Right ventricle myocardium superior (tissue), 1 donor: ENCODE measurements around the gene INPPL1. TPM values are rescaled to one million over a fixed set of nuclear protein-coding genes. Genes with fewer than 3 reads are reported as not detected.
"Not testable (repeated sequence)": the region's sequence is repeated elsewhere in the genome, so short reads cannot be mapped to it uniquely, and the experiment has no call there.

Experiments used
- ATAC-seq: fragments of 200-7000 bp; cut with Tn5 transposase; one replicate; pipeline ENCODE4 v1.9.1; 2020; ENCODE audit warnings: mild to moderate bottlenecking; ENCODE audit not compliant: poor library complexity
- DNase-seq: peaks from one replicate; pipeline ENCODE4 v3.0.0-alpha.2; 2020
- intact Hi-C: fragments of 100-400 bp; cut with DNase I; formaldehyde crosslinking; loops from one replicate; pipeline ENCODE4 v1.11.2; 2022
- total RNA-seq: library from RNA; stranded (reverse); fragmentation: NEBNext Ultra II Directional; extraction: Animal tissue kit (Norgen Biotek cat#: 25700); gene quantifications from one replicate; pipeline ENCODE4 v1.2.1, GENCODE V29; 2021
- donor health status: DM: no; HTN: yes; CAD: no; lungs with severe emphysema.

The INPPL1 gene
- total RNA-seq, 1 donor from 2014 or later = 133 TPM

DNA sequence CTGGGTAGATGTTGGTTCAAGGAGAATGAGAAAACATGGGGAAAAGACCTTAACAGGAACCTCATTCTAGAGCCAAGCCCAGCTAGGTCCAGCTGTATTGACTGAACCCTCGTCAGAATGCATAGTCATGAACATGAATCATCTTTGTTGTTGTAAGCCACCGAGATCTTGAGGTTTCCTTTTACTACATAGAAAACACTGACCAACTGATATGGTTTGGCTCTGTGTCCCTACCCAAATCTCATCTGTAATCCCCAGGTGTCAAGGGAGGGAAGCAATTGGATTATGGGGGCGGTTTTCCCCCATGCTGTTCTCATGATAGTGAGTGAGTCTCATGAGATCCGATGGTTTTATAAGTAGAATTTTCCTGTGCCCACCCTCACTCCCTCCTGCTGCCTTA is 38.8 kb downstream of the INPPL1 start:
- intact Hi-C loops = no loop called here
- no peak for ATAC-seq
- DNase-seq = no peak

DNA sequence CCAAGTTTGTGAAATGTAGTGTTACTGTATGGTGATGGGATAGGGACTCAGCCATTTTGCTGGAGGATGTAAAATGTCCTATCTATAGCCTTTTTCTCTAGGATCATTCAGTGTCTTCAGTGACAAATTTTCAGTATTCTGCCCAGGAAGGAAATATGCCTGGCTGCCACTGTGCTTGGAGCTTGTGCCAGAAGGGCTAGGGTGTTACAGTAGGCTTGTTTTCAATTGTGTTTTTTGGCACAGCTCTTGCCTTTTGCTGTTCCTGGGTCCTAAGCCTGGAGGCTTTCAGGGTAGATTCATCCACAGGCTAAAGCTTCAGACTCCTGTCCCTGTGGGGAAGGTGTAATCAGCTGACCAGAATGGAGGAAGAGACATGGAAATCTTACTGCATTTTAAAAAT is 41.4 kb downstream of the INPPL1 start:
- DNase-seq (no peak), ATAC-seq (no peak)
- intact Hi-C loops = no loop called here

DNA sequence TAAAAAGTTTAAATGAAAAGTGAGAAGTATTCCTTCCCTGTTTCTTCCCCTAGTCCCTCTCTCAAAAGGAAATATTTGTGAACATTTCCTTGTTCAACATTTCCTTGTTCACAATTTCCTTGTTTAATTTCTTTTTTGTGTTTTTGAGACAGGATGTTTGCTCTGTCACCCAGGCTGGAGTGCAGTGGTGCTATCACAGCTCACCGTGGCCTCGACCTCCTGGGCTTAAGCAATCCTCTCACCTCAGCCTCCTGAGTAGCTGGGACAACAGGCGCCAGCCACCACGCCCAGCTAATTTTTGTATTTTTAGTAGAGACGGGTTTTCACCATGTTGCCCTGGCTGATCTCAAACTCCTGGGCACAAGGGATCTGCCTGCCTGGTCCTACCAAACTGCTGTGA is 42.4 kb downstream of the INPPL1 start:
- intact Hi-C loops, ATAC-seq, DNase-seq: not testable (repeated sequence)

DNA sequence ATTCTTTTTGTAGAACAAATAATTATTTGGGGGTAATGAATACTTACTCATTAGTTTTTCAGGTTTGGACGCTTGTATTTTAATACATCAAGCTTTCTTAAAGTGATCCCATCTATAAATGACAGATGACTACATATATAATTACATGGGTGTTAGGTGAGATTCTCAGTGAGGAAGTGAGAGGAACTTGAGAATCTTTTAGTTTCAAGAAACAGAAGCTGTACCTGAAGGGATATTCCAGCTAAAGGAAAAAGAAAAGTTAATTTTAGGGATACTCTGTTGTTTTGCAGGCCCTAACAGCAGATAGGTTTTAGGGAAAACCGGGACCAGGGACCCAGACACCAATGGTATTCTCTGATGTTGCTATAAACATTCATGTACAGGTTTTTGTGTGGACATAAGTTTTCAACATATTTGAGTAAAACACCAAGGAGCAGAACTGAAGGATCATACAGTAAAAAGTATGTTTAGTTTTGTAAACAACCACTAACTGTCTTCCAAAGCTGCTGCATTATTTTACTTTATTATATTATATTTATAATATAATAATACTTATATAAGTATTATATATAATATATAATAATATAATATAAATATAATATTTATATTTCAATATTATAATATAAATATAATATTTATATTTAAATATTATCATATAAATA is 43.5 kb downstream of the INPPL1 start:
- no peak for DNase-seq
- intact Hi-C loops = no loop called here
- no peak for ATAC-seq

DNA sequence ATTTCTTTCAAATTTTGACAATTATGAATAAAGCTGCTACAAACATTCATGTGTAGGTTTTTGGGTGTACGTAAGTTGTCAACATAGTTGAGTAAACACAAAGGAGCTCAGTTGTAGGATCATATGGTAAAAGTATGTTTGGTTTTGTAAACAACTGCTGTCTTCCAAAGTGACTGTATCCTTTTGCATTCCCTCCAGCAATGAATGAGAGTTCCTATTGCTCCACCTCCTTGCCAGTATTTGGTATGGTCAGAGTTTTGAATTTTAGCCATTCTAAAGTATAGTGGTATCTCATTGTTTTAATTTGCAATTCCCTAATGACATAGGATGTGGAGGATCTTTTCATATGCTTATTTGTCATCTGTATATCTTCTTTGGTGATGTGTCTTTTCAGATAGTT is 47.4 kb downstream of the INPPL1 start:
- intact Hi-C loops = no loop called here
- DNase-seq (no peak), ATAC-seq (no peak)

DNA sequence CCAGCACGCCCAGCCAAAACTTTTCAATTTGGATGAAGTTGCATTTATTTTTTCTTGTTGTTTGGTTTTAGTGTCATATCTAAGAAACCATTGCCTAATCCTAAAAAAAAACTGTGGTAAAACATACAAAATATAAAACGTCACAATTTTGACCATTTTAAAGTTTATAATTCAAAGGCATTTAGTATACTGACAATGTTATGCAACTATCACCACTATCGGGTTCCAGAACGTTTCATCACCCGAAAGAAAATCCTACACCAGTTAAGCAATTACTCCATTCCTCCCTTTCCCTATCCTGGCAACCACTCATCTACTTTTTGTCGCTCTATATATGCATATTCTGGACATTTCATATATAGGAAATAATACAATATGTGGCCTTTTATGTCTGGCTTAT is 49.9 kb downstream of the INPPL1 start:
- intact Hi-C loops = no loop called here
- ATAC-seq (no peak), DNase-seq (no peak)

DNA sequence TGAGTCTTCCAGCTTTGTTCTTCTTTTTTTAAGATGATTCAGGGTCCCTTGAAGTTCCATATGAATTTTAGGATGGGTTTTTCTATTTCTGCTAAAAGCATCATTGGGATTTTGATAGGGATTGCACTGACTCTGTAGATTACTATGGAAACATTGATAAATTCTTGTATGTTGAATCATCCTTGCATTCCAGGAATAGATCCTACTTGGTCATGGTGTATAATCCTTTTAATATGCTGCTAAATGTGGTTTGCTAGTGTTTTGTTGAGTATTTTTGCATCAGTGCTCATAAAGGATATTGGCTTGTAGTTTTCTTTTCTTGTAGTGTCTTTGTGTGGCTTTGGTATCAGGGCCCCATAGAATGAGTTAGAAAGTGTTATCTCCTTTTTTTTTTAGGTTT is 54.3 kb downstream of the INPPL1 start:
- intact Hi-C loops = no loop called here
- no peak for DNase-seq
- ATAC-seq = no peak

DNA sequence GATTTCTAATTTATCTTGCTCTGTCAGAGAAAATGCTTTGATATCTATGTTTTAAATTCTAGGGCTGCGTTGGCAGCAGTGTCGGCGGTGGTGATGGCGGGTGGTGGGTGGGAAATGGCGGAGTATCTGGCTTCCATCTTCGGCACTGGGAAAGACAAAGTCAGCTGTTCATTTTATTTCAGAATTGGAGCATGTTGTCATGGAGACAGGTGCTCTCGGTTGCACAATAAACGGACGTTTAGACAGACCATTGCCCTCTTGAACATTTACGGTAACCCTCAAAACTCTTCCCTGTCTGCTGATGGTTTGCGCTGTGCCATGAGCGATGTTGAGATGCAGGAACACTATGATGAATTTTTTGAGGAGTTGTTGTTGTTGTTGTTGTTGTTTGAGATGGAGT is 55.5 kb downstream of the INPPL1 start:
- no peak for ATAC-seq
- intact Hi-C loops = no loop called here

DNA sequence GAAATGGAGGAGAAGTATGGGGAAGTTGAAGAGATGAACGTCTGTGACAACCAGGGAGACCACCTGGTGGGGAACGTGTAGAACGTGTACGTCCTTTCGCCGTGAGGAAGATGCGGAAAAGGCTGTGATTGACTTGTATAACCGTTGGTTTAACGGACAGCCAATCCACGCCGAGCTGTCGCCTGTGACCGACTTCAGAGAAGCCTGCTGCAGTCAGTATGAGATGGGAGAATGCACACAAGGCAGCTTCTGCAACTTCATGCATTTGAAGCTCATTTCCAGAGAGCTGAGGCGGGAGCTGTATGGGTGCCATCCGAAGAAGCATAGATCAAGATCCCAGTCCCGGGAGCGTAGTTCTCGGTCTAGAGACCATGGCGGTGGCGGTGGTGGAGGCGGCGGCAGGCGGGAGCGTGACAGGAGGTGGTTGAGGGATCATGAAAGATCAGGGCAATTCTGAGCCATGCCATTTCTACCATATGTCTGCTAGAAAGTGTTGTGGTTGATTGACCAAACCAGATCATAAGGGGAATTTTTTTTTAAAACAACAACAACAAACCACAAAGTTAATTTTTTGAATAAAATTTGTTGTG is 56.3 kb downstream of the INPPL1 start:
- ATAC-seq = no peak
- intact Hi-C loops = no loop called here
- DNase-seq = no peak

More for the DNA sequence above, 55.5 kb downstream of the INPPL1 start:
- no peak for DNase-seq

DNA sequence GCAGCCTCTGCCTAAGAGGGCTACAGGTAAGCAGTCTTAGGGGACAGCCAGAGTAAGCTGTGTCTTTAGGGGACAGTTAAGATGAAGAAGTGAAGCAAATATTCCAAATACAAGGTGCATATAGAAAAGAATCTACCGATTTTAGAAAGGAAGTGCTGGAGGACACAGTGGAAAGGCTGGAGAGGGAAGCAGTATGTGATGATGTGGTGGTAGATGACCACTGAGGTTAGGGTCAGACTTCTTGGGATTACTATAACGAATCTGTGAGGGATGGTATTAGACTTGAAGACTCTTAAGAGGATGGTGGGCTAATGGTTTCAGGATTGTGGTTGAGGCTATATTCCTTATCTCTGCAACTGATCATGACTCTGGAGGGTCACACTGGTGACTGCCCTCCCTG is 59.4 kb downstream of the INPPL1 start:
- intact Hi-C loops = no loop called here
- ATAC-seq = no peak

DNA sequence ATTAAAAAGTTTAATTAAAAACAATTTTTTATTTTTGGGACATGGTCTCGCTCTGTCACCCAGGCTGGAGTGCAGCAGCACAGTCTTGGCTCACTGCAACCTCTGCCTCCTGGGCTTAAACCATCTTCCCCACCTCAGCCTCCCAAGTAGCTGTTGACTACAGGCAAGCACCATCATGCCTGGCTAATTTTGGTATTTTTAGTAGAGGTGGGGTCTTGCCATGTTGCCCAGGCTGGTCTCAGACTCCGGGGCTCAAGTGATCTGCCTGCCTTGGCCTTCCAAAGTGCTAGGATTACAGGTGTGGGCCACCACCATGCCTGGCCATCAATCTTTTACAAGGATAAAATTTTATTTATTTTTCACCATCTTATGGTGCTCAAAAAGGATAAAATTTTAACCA is 62.7 kb downstream of the INPPL1 start:
- intact Hi-C loops = no loop called here
- no peak for DNase-seq
- ATAC-seq = no peak

More for the DNA sequence above, 59.4 kb downstream of the INPPL1 start:
- DNase-seq = no peak

Other genes with a start within 250 kb of the INPPL1 start
- 3.7 TPM for gene IL18BP, start 225.9 kb upstream of the INPPL1 start, total RNA-seq
- gene NUMA1, start 144.2 kb upstream of the INPPL1 start, total RNA-seq = 75.0 TPM
- gene LRRC51, start 143.9 kb upstream of the INPPL1 start, total RNA-seq = 6.4 TPM
- 72.8 TPM for gene LAMTOR1, start 121.5 kb upstream of the INPPL1 start, total RNA-seq
- gene TOMT, start 118.8 kb upstream of the INPPL1 start, total RNA-seq = not detected
- gene ANAPC15, start 112.1 kb upstream of the INPPL1 start, total RNA-seq = 43.5 TPM
- 1.8 TPM for gene FOLR3, start 89.0 kb upstream of the INPPL1 start, total RNA-seq
- gene FOLR1, start 32.6 kb upstream of the INPPL1 start, total RNA-seq = 0.94 TPM
- gene FOLR2, start 8.0 kb upstream of the INPPL1 start, total RNA-seq = 27.1 TPM
- gene PHOX2A, start 19.4 kb downstream of the INPPL1 start, total RNA-seq = not detected
- 16.1 TPM for gene CLPB, start 209.8 kb downstream of the INPPL1 start, total RNA-seq